GM19043 (cell line): ENCODE data around the gene ATP2B2.

ENCODE experiments used
- ATAC-seq: cut with Tn5 transposase; IDR thresholded peaks from one replicate; pipeline ENCODE4 v1.9.1; 2021; ENCODE audit warnings: low read depth; ENCODE audit not compliant: unreplicated experiment

ATP2B2 gene

DNA sequence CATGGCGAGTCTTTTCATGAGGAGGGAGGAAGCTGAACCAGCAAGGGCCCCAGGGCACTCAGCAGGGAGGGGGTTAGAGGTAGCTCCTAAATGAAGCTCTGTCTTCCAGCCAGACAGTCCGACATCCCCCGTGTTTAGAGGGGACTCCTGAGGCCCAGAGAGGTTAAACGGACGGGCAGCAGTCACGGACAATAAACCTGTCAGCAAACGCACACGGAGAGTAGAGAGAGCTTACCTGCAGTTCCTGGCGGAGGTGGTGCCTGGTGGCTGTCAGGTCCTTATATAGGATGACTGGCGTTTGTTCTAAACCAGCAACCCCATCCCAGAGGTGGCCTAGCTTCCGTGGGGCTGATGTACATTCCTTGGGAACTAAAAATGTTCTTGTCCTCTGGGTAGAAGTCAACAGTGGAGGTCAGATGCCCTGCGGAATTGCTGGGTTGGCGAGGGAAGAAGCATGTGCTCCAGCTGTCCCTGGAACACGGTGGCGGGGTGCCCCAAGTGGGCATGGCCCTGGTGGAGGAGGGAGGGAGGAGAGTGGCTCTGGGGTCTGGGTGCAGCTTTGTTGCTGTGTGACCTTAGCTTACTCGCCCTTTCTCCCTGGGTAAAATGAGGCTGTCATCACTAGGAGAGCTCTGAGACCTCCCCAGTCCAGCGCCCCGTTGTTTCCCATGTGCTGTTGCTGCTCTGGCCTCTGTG is 214.8 kb downstream of the ATP2B2 start:
- ATAC-seq: no peak

DNA sequence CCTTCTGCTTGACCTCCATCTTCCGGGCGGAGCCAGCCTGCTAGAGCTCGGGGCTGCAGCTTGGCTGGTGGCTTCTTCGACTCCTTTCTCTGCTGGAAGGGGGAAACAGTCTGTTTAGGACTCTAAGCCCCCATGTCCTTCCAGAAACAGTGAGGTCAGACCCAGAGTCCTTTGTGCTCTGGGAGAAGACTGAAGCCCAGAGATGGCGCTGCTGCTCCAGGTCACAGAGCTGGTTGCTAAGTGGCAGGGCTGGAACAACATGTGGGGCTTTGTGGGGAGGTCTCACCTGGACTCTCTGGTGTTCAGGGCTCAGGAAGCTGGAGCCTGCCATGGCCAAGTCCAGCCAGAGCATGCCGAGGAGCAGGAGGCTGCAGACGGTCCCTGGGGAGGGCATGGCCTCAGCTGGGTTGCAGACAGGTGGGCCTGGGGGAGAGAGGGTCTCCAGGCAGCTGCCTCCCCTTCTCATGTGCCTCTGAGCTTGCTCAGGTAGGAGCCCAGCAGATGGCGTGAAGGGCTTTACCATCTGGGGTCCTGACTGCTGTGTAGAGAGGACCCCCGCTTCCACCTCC is 215.5 kb downstream of the ATP2B2 start:
- ATAC-seq: no peak

DNA sequence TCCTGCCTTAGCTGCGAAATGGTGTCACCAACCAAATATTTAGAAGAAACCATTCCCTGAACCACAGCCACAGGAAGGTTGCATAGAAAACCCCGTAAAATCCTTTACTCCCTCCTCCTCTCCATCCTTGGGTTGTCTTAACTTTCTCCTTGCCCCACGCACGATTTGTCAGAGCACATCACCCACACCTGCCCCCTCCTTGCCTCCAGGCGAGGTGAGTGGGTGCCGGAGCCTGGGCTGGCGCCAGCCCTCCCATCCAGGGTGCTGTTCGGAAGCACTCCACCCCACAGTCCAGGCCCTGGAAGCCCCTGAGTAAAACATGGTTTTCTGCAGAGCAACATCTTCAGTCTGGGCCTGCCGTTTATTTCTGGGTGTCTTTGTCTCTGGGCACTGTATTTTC is 216.3 kb downstream of the ATP2B2 start:
- ATAC-seq: no peak

DNA sequence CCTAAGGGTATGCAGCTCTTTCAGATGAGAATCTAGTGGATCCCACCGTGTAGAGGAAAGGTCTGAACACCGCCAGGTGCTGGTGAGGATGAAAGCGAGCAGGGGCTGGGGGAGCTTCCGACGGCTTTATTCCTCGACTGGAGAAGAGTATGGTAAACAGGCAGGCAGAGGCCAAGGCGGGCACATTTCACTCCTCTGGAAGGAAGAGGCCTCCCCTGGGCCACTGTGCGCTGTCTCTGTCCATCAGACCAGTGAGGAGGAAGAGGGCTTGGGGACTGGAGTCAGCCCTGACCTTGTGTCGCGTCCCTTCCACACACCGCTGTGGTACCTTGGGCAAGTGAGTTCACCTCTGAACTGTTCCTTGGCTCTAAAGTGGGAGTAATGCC is 216.8 kb downstream of the ATP2B2 start:
- ATAC-seq: no peak

- no peak for ATAC-seq
Measured at GRCh38 chr3:10287936-10288574, 217.3 kb downstream of the ATP2B2 start.

- no peak for ATAC-seq
Measured at GRCh38 chr3:10286596-10287295, 218.6 kb downstream of the ATP2B2 start.

- ATAC-seq: no peak
Measured at GRCh38 chr3:10286133-10286524, 219.3 kb downstream of the ATP2B2 start.

- ATAC-seq: no peak
Measured at GRCh38 chr3:10285272-10286132, 219.9 kb downstream of the ATP2B2 start.

DNA sequence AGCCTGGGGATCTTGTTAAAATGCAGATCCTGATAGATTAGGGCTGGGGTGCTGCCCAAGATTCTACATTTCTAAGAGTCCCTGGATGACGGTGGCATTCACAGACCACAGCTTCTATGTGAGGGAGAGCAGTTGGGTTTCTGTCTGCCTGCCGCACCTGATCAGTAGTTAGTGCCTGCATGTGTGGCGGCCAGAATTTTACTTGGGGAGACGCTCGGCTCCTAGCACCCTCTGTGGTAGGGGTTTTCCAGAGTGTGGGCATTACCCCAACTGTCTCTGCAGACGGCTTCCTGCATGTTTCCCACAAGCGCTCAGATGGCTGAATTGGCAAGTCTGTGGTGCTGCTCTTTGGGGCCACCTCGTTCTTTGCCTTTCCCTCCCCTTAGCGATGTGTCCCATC is 220.9 kb downstream of the ATP2B2 start:
- ATAC-seq: no peak

- ATAC-seq: no peak
Measured at GRCh38 chr3:10283638-10284037, 221.7 kb downstream of the ATP2B2 start.

GRCh38 chr3:10281951-10282350 is 223.4 kb downstream of the ATP2B2 start:
- no peak for ATAC-seq

GRCh38 chr3:10280571-10280970 is 224.8 kb downstream of the ATP2B2 start:
- ATAC-seq: no peak

GRCh38 chr3:10280177-10280529 is 225.2 kb downstream of the ATP2B2 start:
- ATAC-seq: no peak

DNA sequence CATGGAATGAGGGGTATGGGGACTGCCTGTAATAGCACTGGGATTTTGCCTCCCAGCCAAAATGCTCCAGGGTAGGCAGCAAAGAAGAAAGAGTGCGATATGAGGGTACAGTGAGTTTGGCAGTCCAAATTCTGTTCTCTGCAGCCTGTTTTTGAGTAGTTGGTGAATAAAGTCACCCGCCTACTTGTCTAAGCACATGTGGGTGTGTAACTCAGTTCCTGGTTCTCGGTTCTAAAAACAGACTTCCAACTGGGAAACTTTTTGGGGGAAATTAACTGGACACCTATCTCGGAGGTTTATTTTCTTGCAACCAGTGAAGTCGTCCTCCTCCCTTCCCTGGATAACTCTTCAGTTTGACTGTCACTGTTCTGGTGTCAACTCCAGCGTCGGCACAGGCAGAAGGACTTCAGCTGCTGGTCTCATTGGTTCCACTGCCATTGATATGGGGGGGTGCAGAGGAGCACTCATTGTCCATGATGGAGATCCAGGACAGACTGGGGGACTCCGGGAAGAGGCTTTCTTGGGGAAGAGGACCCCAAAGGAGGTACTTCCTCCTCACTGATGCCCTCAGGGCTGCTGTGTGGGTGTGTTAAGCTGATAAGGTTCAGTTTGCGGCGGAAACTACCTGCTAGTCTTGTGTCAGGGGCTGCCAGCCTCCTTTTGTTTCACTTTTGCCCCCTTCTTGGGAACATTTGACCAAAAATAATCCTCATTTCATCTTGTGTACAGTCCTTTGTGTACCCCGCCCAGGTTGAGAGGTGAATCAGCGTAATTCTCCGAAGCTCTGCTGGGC is 225.8 kb downstream of the ATP2B2 start:
- ATAC-seq: no peak

DNA sequence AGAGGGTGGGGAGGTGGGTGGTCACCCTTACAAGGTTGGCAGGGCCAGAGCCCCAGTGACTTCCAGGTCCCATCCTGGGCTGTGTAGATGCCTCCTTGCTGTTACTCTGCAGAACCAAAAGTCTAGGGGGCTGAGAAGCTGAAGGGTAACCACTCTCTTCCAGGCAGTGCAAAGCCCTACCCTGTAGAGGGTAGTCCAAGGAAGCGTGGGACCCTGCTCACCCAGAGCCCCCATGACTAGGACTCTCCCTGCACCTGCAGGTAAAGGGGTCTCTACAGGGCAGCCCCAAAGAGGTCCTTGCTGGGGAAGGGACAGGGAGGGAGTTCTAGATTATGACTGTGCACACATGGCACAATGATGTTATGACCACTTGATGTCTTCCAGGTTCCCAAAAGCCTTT is 226.9 kb downstream of the ATP2B2 start:
- no peak for ATAC-seq

- no peak for ATAC-seq
Measured at GRCh38 chr3:10277115-10277625, 228.2 kb downstream of the ATP2B2 start.

GRCh38 chr3:10274601-10275000 is 230.8 kb downstream of the ATP2B2 start:
- ATAC-seq: no peak
